Hepatic stellate cell (primary cell): Measurements from ENCODE around the gene ITPR2.

Source experiments
- DNase-seq: peaks from one replicate; pipeline ENCODE4 v3.0.0; 2011; ENCODE audit warnings: low spot score

The ITPR2 gene

GRCh38 chr12:26821212-26821701 lies 11.7 kb downstream of the ITPR2 start:
- no peak for DNase-seq

- DNase-seq, result no peak
These were observed 14.4 kb downstream of the ITPR2 start for GRCh38 chr12:26818636-26819035.

DNA sequence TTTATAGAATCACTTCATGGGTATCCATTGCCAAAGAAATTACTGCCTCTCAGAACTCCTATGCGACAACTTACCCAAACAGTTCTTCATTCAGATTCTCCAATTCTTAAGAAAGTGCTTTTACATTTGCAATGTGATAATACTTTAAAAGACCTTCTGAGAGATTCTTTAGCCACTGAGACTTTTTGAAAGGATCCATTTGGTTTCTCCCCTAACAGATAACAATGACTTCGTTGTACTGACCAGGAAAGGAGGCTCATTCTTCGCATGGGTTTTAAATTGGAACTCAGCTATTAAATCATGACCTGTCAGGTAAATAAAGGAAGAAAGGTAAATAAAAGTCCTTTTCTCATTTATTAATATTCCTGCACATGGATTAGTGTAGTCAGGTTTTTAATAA lies 14.8 kb downstream of the ITPR2 start:
- DNase-seq, result no peak

DNA sequence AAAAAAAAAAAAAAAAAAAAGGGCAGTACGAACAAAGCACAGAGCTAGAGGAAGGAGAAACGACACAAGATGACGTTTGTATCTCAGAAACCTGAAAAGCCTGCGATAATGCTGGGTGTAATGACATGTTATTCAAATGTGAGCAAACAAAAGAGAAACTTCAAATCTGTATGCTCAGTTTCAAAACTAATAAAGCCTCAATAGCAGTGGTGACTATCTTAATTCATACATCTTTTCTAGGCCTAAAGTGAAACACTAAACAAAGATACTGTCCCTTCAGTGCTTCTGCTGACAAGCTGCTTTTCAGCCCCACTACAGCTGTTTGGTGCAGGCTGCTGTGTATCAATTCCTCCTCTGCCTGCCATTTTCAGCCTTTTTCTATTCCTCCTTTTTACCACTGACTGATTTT lies 15.8 kb downstream of the ITPR2 start:
- no peak for DNase-seq

DNA sequence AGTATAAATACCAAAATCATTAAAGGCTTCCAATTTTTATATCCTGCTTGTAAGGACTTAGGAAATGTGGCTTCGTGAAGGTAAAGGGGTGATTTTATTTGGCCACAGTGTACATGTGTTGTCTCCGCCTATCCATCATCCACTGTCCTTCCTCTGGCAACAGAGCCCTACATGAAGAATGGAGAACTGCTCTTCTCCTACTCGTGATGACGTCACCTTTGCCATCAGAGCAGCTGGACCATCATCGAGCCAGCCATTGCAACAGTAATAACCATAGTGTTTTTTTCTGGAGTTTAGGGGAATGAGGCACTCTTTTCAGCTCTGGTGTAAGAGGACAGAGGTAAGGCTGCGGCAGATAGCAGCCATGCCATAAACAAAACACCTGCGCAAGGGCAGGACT lies 19.2 kb downstream of the ITPR2 start:
- no peak for DNase-seq

- peak; percentile 62 for DNase-seq
These were observed 22.7 kb downstream of the ITPR2 start for GRCh38 chr12:26810330-26810729.

DNA sequence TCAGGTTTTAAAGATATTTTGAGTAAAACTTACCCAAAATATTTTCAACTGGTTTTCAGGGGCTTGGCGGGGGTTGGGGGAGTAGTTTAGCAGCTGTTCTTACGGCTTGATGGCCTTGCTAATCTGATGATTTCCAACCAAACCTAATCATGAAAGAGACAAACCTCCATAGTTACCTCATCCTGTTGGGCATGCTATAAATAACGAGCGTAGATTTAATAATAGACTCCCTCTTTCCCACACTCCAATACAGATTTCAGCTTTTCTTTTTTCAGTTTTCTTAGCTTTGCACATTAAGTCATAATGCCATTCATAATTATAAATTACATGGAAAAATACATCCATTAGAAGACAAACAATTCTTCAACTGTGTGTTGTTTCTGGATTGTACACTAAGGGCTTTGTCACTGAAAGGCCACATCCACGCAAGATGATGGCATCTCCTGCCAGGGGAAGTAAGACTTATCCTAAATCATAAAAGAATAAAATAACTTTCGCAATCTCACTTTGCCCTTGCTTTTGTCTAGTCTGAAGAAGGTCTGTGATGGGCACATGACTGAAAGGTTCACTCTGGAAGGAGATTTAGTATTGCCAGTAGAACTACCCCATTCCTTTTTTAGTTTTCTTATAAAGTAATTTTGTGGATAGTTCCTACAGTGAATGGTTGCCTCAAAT lies 23.2 kb downstream of the ITPR2 start:
- no peak for DNase-seq

DNA sequence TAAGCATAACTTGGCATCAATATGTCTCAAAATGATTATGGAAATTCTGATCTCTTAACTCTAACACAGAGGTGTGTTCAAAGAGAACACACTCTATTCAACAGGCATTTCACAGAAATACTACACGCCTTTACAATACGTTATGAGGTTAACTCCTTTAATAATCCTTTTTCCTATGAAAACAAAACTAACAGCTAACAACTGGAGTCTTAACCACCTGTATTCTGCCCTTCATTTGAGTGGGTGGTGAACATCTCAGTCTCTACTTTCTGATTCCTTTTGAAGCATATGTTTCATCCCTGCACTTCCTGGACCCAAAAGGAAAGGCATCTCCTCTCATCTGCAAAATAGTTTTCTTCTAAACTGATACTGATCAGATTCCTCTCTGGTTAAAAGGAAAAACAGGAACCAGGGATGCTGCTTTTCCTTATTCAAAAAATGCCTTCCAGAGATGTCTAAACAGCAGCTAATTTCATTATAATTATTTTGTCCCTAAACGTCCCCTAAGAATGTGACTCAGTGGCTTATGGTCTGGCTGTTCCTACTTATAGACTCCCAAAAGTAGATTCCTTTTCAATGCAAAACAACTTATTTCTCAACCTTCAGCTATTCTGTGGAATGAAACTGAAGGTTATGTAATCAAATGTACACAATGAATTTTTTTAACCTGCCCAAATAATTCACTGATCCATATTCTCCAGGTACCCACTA lies 24.1 kb downstream of the ITPR2 start:
- no peak for DNase-seq

- DNase-seq, result no peak
These were observed 25.7 kb downstream of the ITPR2 start for GRCh38 chr12:26807292-26807691.

GRCh38 chr12:26806556-26806955 lies 26.4 kb downstream of the ITPR2 start:
- DNase-seq, result no peak

GRCh38 chr12:26805401-26805971 lies 27.5 kb downstream of the ITPR2 start:
- no peak for DNase-seq

GRCh38 chr12:26803552-26803951 lies 29.4 kb downstream of the ITPR2 start:
- DNase-seq, result no peak

- DNase-seq, result no peak
These were observed 31.5 kb downstream of the ITPR2 start for GRCh38 chr12:26801486-26801885.

- DNase-seq, result no peak
These were observed 32.1 kb downstream of the ITPR2 start for GRCh38 chr12:26800858-26801257.

DNA sequence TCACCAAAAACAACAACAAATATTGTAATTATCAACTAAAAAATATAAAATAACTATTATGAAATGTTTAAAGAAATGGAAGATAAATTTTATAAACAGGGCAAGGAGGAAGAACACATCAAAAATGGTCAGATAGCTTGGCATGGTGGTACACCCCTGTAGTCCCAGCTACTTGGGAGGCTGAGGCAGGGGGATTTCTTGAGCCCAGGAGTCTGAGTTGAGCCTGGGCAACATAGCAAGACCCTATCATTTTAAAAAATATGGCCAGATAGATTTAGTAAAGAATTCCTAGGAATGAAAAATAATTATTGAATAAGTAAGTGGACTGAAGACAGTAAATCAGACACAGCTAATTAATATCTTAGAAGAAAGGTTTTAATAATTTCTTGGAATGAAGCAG lies 32.6 kb downstream of the ITPR2 start:
- DNase-seq, result no peak

DNA sequence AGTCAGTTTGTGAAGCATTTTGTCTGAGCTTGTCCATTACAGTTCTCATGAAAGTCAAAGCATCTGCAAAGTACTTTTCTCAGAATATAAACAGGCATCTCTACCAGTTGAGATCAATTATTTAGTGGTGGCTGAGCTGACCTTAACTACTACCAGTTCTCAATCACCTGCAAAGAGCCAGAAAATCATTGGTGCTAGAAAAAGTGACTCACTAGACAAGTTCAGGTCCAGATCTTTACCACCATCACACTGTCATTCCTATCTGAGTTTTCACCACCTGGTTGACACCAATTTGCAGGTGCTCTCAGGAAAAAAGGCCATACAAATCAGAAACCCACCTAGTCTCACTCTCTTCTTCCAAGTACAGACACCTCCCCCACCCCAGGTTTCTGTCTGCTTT lies 33.3 kb downstream of the ITPR2 start:
- no peak for DNase-seq

- DNase-seq, result no peak
These were observed 34.4 kb downstream of the ITPR2 start for GRCh38 chr12:26798640-26799039.

DNA sequence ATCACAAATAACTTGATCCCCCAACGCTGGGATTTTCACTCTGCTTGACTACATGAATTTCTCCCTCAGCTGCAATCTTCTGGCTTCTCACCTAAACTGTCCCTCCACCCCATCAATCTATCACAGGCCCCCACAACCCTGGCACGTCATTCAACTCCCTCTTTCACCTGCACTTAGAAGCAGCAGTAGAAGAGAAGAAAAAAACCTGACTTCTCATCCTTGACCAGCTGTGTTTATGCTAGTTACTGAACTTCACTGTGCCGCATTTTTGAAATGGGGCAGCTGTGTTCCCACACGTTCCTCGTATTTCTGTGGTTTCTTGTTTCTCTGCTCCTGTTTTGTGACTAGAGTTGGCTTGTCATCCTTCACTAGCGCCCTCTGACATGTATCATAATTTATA lies 35.0 kb downstream of the ITPR2 start:
- peak; percentile 56 for DNase-seq

DNA sequence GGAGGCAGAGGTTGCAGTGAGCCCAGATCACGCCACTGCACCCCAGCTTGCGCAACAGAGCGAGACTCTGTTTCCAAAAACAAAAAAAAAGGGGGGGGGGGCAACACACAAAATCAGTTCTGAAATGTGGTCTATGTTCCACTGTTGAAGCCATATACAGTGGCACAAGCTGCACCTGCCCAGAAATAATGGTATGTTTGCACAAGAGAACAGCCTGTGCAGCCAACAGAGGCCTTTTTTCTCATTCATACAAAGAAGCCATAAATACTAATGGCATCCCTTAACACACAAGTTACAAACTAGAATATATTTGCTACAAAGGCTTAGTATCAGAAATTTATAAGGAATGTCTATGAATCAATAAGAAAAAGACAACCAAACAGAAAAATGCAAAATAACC lies 37.1 kb downstream of the ITPR2 start:
- no peak for DNase-seq

GRCh38 chr12:26791301-26791791 lies 41.6 kb downstream of the ITPR2 start:
- DNase-seq, result no peak

- no peak for DNase-seq
These were observed 42.4 kb downstream of the ITPR2 start for GRCh38 chr12:26790645-26790994.

- peak; percentile 45 for DNase-seq
These were observed 43.0 kb downstream of the ITPR2 start for GRCh38 chr12:26789731-26790644.
